ENCODE results near the gene CDH1. TPM values are rescaled to one million over a fixed set of nuclear protein-coding genes. Genes with fewer than 3 reads are reported as not detected.

The CDH1 gene
- total RNA-seq, 4 donors from 2014 or later = 156 to 243 (median 188) TPM

GRCh38 chr16:68806422-68806821 is 69.3 kb downstream of the CDH1 start:
- WGBS, 2 donors = 73 to 77% methylated on average over 2 of the region's 2 CpGs
- no peak for DNase-seq (ENCODE audit: low spot score in 2 of 2)
- TF ChIP-seq POLR2A (IDR thresholded peaks at IDR 0.05) (no peak), CTCF (IDR thresholded peaks at IDR 0.05) (no peak)
- intact Hi-C loops (cut with DNase I; ENCODE audit: low total_unique reads) = no loop called here
- no peak overlapping the region for H3K4me3 ChIP-seq (ENCODE audit: low read depth, poor library complexity, severe bottlenecking)

- TF ChIP-seq CTCF (IDR thresholded peaks at IDR 0.05) = no peak
- no peak for TF ChIP-seq POLR2A (IDR thresholded peaks at IDR 0.05)
- 65 to 66% methylated on average over 1 of the region's 1 CpG for WGBS, 2 donors
- no peak for DNase-seq (ENCODE audit: low spot score in 2 of 2)
- no peak overlapping the region for H3K4me3 ChIP-seq (ENCODE audit: low read depth, poor library complexity, severe bottlenecking)
- intact Hi-C loops (cut with DNase I; ENCODE audit: low total_unique reads) = no loop called here
Measured at GRCh38 chr16:68806981-68807380, 69.9 kb downstream of the CDH1 start.

- no peak for DNase-seq (ENCODE audit: low spot score in 2 of 2)
- 90 to 95% methylated on average over 3 of the region's 3 CpGs for WGBS, 2 donors
- TF ChIP-seq CTCF (IDR thresholded peaks at IDR 0.05) = no peak
- TF ChIP-seq POLR2A (IDR thresholded peaks at IDR 0.05) = no peak
- intact Hi-C loops (cut with DNase I; ENCODE audit: low total_unique reads) = loop anchor here (10.0 kb wide), 1 partner anchor 120 kb away; no protein-coding TSS in a partner anchor
- no peak overlapping the region for H3K4me3 ChIP-seq (ENCODE audit: low read depth, poor library complexity, severe bottlenecking)
Measured at GRCh38 chr16:68814516-68814915, 77.4 kb downstream of the CDH1 start.

GRCh38 chr16:68823401-68824135 is 86.5 kb downstream of the CDH1 start:
- intact Hi-C loops (cut with DNase I; ENCODE audit: low total_unique reads) = no loop called here
- H3K4me3 ChIP-seq (ENCODE audit: low read depth, poor library complexity, severe bottlenecking) = no peak overlapping the region
- 71 to 77% methylated on average over 8 of the region's 8 CpGs for WGBS, 2 donors
- TF ChIP-seq POLR2A (IDR thresholded peaks at IDR 0.05) (no peak), CTCF (IDR thresholded peaks at IDR 0.05) (no peak)
- no peak for DNase-seq (ENCODE audit: low spot score in 2 of 2)

GRCh38 chr16:68825427-68825826 is 88.3 kb downstream of the CDH1 start:
- TF ChIP-seq CTCF (IDR thresholded peaks at IDR 0.05) (no peak), POLR2A (IDR thresholded peaks at IDR 0.05) (no peak)
- no peak for DNase-seq (ENCODE audit: low spot score in 2 of 2)
- intact Hi-C loops (cut with DNase I; ENCODE audit: low total_unique reads) = no loop called here
- H3K4me3 ChIP-seq (ENCODE audit: low read depth, poor library complexity, severe bottlenecking) = no peak overlapping the region

- TF ChIP-seq CTCF (IDR thresholded peaks at IDR 0.05) = no peak
- TF ChIP-seq POLR2A (IDR thresholded peaks at IDR 0.05) = no peak
- H3K4me3 ChIP-seq (ENCODE audit: low read depth, poor library complexity, severe bottlenecking) = no peak overlapping the region
- 89 to 94% methylated on average over 6 of the region's 6 CpGs for WGBS, 2 donors
- no peak for DNase-seq (ENCODE audit: low spot score in 2 of 2)
- intact Hi-C loops (cut with DNase I; ENCODE audit: low total_unique reads) = no loop called here
Measured at GRCh38 chr16:68826652-68827051, 89.6 kb downstream of the CDH1 start.
